Muscle of leg (tissue), 11 donors: ENCODE data around the gene ZNF236. TPM values are rescaled to one million over a fixed set of nuclear protein-coding genes. Genes with fewer than 3 reads are reported as not detected.
A peak's percentile ranks its signal among the peaks of the same experiment; 100 is the strongest.

Experiments
- DNase-seq: peaks from one replicate; pipeline ENCODE4 v3.0.0; 2013
- H3K27ac ChIP-seq: one replicate; pipeline ENCODE4 v1.5.1; 2013; ENCODE audit warnings: mild to moderate bottlenecking, low read length, control low read depth
- H3K27me3 ChIP-seq: one replicate; pipeline ENCODE4 v1.6.1; 2013; ENCODE audit warnings: low read length; ENCODE audit not compliant: control insufficient read depth, insufficient read depth
- H3K36me3 ChIP-seq: one replicate; pipeline ENCODE4 v1.6.1; 2013; ENCODE audit warnings: low read length; ENCODE audit not compliant: control insufficient read depth, insufficient read depth
- H3K4me1 ChIP-seq: one replicate; pipeline ENCODE4 v1.6.1; 2013; ENCODE audit warnings: low read length; ENCODE audit not compliant: control insufficient read depth, insufficient read depth
- H3K4me3 ChIP-seq: one replicate; pipeline ENCODE4 v1.5.1; 2013; ENCODE audit warnings: low read length, control low read depth
- H3K9me3 ChIP-seq: replicated peaks from 2 replicates; pipeline ENCODE4 v1.6.1; 2013; ENCODE audit warnings: low read depth, low read length; ENCODE audit not compliant: control insufficient read depth
- WGBS: methylation state at CpG from one replicate; pipeline ENCODE4 v1.1.5; 2013; ENCODE audit warnings: missing lambda C conversion rate; ENCODE audit not compliant: insufficient coverage; 5-methylcytosine and 5-hydroxymethylcytosine counted together
- polyA plus RNA-seq, 8 donors: library from polyadenylated mRNA; unstranded; fragments of 120-200 nt; gene quantifications; one replicate each; pipeline versions ENCODE4 v1.2.1 to v1.2.3, GENCODE V29; 2013; ENCODE audit warnings: inconsistent platforms in 1 of 8, low replicate concordance in 1 of 8; ENCODE audit not compliant: insufficient read length in 8 of 8, insufficient read depth in 1 of 8
- total RNA-seq: library from RNA; stranded (reverse); fragments of 120-200 nt; gene quantifications from one replicate; pipeline ENCODE4 v1.2.4, GENCODE V29; 2013

ZNF236 gene
- total and polyA plus RNA-seq, 9 donors, result 5.5 to 13.3 (median 6.1) TPM

GRCh38 chr18:76991021-76991688, 168.8 kb downstream of the ZNF236 start:
- WGBS, result 81% methylated on average over 12 of the region's 20 CpGs

GRCh38 chr18:76992226-76993084, 170.1 kb downstream of the ZNF236 start:
- WGBS, result 77% methylated on average over 14 of the region's 17 CpGs

More at GRCh38 chr18:76991021-76991688, 168.8 kb downstream of the ZNF236 start:
- Histone ChIP-seq H3K27me3 (no peaks in the 10 kb centered on the region), H3K4me1 (no peaks in the 10 kb centered on the region), H3K9me3 (no peaks in the 10 kb centered on the region), H3K4me3 (no peak overlapping the region), H3K27ac (no peak overlapping the region), H3K36me3 (no peaks in the 10 kb centered on the region)
- peak; percentile 48 for DNase-seq

GRCh38 chr18:76993085-76993382, 170.7 kb downstream of the ZNF236 start:
- H3K27me3 ChIP-seq, result no peaks in the 10 kb centered on the region

More at GRCh38 chr18:76992226-76993084, 170.1 kb downstream of the ZNF236 start:
- H3K9me3 ChIP-seq, result no peaks in the 10 kb centered on the region
- H3K4me1 ChIP-seq, result no peaks in the 10 kb centered on the region
- H3K27me3 ChIP-seq, result no peaks in the 10 kb centered on the region
- no peak overlapping the region for H3K27ac ChIP-seq
- no peak for DNase-seq
- H3K4me3 ChIP-seq, result no peak overlapping the region
- H3K36me3 ChIP-seq, result no peaks in the 10 kb centered on the region

GRCh38 chr18:76993573-76993972, 171.2 kb downstream of the ZNF236 start:
- 93% methylated on average over 8 of the region's 11 CpGs for WGBS
- H3K36me3 ChIP-seq, result no peaks in the 10 kb centered on the region

More at GRCh38 chr18:76993085-76993382, 170.7 kb downstream of the ZNF236 start:
- DNase-seq, result no peak
- no peak overlapping the region for H3K27ac ChIP-seq
- no peaks in the 10 kb centered on the region for H3K9me3 ChIP-seq
- no peaks in the 10 kb centered on the region for H3K36me3 ChIP-seq
- WGBS, result 100% methylated on average over 1 of the region's 6 CpGs
- H3K4me3 ChIP-seq, result no peak overlapping the region
- H3K4me1 ChIP-seq, result no peaks in the 10 kb centered on the region

GRCh38 chr18:76994086-76994654, 171.8 kb downstream of the ZNF236 start:
- no peaks in the 10 kb centered on the region for H3K4me1 ChIP-seq
- H3K27me3 ChIP-seq, result no peaks in the 10 kb centered on the region
- no peak overlapping the region for H3K4me3 ChIP-seq
- no peak for DNase-seq
- 83% methylated on average over 3 of the region's 8 CpGs for whole genome bisulfite sequencing
- no peak overlapping the region for H3K27ac ChIP-seq
- no peaks in the 10 kb centered on the region for H3K9me3 ChIP-seq
- no peaks in the 10 kb centered on the region for H3K36me3 ChIP-seq

More at GRCh38 chr18:76993573-76993972, 171.2 kb downstream of the ZNF236 start:
- no peaks in the 10 kb centered on the region for H3K27me3 ChIP-seq
- no peaks in the 10 kb centered on the region for H3K9me3 ChIP-seq
- no peak for DNase-seq
- no peak overlapping the region for H3K4me3 ChIP-seq
- no peak overlapping the region for H3K27ac ChIP-seq
- H3K4me1 ChIP-seq, result no peaks in the 10 kb centered on the region

- H3K4me3 ChIP-seq, result no peak overlapping the region
- WGBS, result no CpG with 5 or more reads among the region's 7 CpGs
- no peak overlapping the region for H3K27ac ChIP-seq
- H3K27me3 ChIP-seq, result no peaks in the 10 kb centered on the region
- no peaks in the 10 kb centered on the region for H3K36me3 ChIP-seq
- H3K9me3 ChIP-seq, result no peaks in the 10 kb centered on the region
- peaks cover 2% of the 10 kb centered on the region for H3K4me1 ChIP-seq
- no peak for DNase-seq
Observed at GRCh38 chr18:76995896-76996295, 173.5 kb downstream of the ZNF236 start.

GRCh38 chr18:76996429-76996828, 174.1 kb downstream of the ZNF236 start:
- H3K36me3 ChIP-seq, result no peaks in the 10 kb centered on the region
- WGBS, result 42% methylated on average over 3 of the region's 7 CpGs
- no peaks in the 10 kb centered on the region for H3K9me3 ChIP-seq
- peaks cover 2% of the 10 kb centered on the region for H3K4me1 ChIP-seq
- H3K4me3 ChIP-seq, result no peak overlapping the region
- no peak overlapping the region for H3K27ac ChIP-seq
- H3K27me3 ChIP-seq, result no peaks in the 10 kb centered on the region
- peak; percentile 20 for DNase-seq

- DNase-seq, result no peak
- Histone ChIP-seq H3K27me3 (no peaks in the 10 kb centered on the region), H3K4me3 (no peak overlapping the region), H3K36me3 (no peaks in the 10 kb centered on the region), H3K27ac (no peak overlapping the region), H3K4me1 (peaks cover 2% of the 10 kb centered on the region), H3K9me3 (no peaks in the 10 kb centered on the region)
- 84% methylated on average over 30 of the region's 38 CpGs for WGBS
Observed at GRCh38 chr18:76997951-76998808, 175.8 kb downstream of the ZNF236 start.

GRCh38 chr18:76999077-76999476, 176.7 kb downstream of the ZNF236 start:
- DNase-seq, result no peak
- Histone ChIP-seq H3K27ac (no peak overlapping the region), H3K9me3 (no peaks in the 10 kb centered on the region), H3K27me3 (no peaks in the 10 kb centered on the region), H3K4me3 (no peak overlapping the region), H3K4me1 (peaks cover 2% of the 10 kb centered on the region), H3K36me3 (no peaks in the 10 kb centered on the region)
- WGBS, result 85% methylated on average over 13 of the region's 13 CpGs
